ELF-1 (cell line): Measurements from ENCODE around the gene ITPR1.
A peak's percentile ranks its signal among the peaks of the same experiment; 100 is the strongest.

ENCODE experiments used
- DNase-seq: peaks from one replicate; pipeline ENCODE4 v3.0.0-alpha.2; 2016; ENCODE audit warnings: low read depth, low spot score

The ITPR1 gene

GRCh38 chr3:4478261-4478660, 14.9 kb upstream of the ITPR1 start:
- no peak for DNase-seq

GRCh38 chr3:4491855-4492207, 1.3 kb upstream of the ITPR1 start:
- no peak for DNase-seq

DNA sequence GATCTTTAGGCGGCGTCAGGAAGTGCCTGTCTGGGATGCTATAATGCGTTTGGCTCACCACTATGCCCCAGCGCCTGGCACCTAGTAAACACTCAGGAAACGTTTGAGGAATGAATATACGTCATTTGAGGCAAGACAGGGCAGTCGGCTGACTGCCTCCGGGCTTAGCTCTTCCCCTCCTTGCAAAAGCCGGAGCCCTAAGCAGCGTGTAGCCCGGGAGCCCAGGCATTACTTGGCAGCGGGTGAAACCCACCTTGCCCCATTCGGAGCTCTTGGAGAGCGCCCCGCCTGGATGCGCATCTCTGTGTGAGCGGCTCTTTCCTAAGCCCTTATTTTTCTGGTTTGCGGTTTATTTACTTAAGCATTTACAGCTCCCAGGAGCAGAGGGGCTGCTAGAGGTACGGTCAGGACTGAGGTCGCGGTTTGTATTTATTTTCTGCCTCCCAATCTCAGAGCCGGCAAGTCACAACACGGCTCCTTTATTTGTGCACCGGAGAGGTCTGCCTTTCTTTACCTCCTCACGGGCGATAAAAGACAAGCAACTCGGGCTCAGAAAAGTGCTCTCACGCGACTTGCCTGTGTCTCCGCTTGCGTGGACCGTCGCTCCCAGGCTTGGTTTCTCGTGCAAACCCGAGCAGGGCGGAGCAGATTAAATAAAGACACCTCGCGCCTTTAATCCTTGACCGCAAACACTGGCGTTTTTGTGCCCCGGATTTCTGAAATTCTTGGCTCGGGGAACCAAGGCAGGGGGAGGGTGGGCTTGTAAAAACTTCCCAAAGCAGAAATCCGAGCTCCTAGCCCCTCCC, 737 bp upstream of the ITPR1 start:
- DNase-seq = peak; percentile 83

GRCh38 chr3:4493941-4494894, 1.1 kb downstream of the ITPR1 start:
- DNase-seq = peak; percentile 12

- no peak for DNase-seq
Observed at GRCh38 chr3:4494895-4495264, 1.7 kb downstream of the ITPR1 start.

DNA sequence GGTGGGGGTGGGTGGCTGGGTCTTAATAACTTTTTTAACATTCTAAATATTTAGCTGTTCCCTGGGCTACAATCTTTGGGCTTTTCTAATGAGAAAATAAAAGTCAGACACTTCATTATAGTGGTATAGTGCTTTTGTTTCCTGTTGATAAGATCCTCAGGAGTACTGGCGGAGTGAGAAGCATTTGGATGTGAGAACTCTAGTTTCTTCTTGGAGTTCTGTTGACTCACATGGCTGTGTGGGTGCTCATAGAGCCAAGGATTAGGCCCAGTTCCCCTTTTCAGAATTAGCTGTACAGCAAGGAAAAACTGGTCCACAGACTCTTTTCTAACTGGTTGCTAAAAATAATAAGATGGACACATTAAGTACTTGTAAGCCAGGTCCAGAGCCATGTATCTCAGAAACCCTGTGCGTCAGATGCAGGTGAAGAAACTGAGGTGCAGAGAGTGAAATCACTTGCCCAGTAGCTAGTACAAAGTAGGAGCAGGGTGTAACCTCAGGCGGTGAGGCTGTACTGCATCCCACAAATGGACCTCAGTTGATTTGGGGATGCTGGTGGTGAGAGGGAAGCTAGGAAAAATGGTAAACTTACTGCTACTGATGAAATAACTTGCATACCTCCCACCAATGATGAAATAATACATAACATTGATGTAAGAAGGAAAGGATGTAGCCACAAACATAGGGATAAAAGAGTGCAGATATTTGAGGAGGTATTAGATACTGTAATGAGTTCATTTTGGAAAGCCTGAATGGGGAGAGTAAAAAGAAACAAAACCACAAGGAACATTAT, 2.3 kb downstream of the ITPR1 start:
- DNase-seq = no peak

DNA sequence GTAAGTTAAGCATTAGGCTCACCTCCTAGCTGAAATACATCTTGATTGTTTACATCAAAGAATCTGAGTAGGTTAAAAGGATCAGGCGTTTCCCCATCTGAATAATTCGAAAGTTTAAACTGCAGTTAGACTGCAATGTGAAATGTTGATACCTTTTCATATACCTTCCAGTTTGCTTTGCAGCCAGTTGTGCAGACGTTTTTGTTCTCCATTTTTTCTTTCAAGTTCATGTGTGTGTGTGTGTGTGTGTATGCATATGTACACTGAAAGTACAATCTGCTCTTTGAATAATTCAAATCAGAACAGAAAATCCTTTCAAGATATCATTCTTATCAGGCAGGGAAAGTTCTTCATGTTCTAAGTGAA, 2.9 kb downstream of the ITPR1 start:
- no peak for DNase-seq

DNA sequence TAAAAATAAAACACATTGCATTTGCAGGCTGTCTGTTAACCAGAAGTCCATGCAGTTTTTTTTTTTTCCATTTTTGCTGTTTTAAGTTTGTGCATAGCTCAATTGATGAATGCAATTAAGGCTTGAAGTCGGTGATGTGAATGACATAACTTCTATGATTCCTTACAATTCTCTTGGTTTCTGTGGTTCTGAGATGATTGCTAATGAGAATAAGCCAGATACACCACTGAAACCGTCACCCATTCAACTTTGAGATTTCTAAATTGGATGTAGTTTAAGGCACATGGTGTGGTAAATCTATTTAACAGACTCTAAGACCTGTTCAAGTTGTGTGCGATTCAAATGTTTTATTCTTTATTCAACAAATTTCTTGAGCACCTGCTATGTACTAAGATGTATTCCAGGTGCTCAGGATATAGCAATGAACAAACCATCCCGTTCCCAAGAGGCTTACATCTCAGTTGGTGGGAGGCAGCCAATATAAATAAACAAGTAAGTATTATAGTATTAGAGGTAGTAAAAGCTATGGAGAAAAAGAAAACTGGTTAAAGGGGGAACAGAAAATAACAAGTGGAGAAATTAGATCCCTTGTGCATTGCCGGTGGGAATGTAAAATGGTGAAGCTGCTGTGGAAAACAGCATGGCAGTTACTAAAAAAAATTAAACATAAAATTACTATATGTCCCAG, 4.0 kb downstream of the ITPR1 start:
- DNase-seq = no peak

DNA sequence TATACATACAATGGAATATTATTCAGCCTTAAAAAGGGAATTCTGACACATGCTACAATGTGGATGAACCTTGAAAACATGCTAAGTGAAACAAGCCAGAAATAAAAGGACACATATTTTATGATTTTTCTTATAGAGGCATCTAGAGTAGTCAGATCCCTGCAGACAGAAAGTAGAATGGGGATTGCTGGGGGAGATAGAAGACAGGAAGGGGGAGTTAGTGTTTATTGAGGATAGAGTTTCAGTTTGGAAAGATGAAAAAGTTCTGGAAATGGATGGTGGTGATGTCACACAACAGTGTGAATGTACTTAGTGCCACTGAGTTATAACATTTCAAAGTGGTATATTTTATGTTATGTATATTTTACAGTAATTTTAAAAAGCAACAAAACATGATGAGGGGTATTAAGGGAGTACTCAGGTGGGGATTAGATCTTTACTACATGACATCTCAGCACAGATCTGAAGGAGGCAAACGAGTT, 4.7 kb downstream of the ITPR1 start:
- DNase-seq = no peak

DNA sequence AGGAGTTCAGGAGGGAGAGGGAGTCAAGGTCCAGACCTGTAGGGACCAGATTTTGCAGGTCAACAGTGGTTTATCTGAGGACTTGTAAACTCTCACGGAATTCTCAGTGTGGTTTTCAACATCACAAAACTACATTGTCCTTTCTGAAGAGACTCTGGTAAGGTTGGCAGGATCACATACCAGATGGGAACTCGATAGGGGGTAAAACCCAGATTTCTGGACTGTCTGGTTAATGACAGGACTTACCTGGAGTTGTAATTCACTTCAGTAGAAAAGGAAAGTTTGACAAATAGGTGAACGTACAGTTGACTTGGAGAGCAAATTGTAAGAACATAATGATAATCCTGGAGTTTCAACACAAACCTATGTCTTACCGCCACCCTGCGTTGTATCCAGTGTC, 5.3 kb downstream of the ITPR1 start:
- DNase-seq = no peak

- DNase-seq = no peak
Observed at GRCh38 chr3:4501437-4501836, 8.3 kb downstream of the ITPR1 start.

DNA sequence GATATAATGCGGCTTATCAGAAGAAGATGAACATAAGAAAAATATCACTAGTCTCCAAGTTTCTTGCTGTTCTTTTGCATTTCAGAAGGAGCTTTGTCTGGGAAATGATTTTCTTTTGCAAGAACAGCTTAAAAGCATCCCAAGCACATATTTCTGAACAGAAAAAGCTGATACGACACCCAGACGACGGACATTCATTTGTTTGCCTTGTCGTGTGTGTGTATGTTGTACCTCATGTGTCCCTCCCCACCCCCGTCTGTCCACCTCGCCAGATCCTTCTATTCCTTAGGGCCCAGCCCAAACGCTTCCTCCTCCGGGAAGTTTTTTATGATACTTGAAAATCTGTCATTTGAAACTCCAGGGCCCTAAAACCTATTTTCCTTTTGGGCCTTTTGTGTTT, 8.8 kb downstream of the ITPR1 start:
- no peak for DNase-seq

- no peak for DNase-seq
Observed at GRCh38 chr3:4503050-4503449, 9.9 kb downstream of the ITPR1 start.

DNA sequence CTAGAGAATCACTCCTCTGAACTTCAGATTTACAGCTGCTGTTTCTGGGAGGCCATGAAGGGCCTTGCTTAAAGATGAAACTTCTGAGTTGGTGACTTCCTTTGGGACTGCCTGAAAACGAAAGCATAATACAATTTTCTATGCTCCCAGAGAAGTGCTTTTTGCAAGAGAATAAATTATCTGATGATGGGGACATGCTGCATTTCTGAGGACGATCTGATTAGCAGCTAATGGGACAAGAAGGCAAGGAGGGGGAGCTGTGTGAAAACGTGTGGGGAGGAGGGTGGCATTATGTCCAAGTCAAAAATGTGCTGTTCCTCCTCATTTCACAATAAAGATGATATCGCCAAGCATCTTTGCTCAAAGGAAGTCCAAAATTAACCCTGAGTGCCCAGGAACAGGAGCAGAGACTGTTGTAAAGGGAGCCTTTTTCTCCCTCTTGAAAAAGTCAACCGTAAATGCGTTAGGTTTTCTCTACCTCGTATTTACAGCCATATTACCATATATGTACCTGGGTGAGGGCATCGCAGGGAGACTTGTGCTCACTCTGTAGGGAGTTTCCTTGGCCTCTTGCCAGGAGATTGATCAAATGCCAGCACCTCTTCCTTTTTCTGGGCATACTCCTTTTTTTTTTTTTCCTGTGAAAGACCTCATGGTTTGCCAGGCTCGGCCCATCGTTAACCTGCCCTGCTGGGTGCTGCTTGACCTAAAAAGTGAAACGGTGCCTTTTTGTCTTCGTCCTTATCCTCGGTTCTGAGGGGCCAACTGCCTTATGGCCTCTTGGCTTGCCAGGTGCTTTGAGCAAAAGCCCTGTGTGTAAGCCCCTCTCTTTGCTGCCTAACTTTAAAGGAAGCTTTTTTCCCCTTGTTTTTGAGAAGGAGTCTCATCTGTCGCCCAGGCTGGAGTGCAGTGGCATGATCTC, 11.5 kb downstream of the ITPR1 start:
- DNase-seq = no peak

GRCh38 chr3:4505688-4506558, 12.8 kb downstream of the ITPR1 start:
- DNase-seq = no peak

DNA sequence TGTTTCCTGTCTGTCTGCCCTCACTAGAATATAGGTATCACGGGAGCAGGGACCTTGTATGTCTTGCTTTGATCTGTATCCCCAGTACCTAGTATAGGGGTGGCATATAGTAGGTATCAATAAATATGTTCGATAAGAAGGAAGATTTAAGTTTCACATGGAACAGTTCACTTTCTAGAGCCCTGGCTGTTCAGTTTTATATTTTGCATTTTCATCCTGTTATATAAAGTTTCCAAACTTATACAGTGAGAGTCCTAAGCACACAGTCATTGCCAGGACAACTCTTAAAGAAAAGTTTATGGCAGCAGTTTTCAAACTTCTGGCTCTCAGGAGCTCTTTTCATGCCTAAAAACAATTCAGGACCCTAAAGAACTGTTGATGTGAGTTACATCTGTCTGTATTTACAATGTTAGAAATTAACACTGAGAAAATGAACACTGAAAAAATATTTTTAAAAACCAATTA, 13.4 kb downstream of the ITPR1 start:
- DNase-seq = no peak

GRCh38 chr3:4507024-4507596, 14.0 kb downstream of the ITPR1 start:
- DNase-seq = no peak

- DNase-seq = peak; percentile 41
Observed at GRCh38 chr3:4508048-4508981, 15.2 kb downstream of the ITPR1 start.
